Trophoblast cell (in vitro differentiated cells and primary cell): ENCODE measurements around the gene SLC6A5.
A peak's percentile ranks its signal among the peaks of the same experiment; 100 is the strongest.

Source experiments
- DNase-seq, 2 donors: peaks; one replicate each; pipeline ENCODE4 v3.0.0-alpha.2; 2016
- H2AFZ ChIP-seq: 2 replicates; pipeline ENCODE4 v1.6.1; 2013; ENCODE audit warnings: low read length, moderate library complexity, mild to moderate bottlenecking; ENCODE audit not compliant: insufficient read depth, poor library complexity
- H2AK5ac ChIP-seq: 2 replicates; pipeline ENCODE4 v1.6.1; 2013; ENCODE audit warnings: mild to moderate bottlenecking, low read length
- H2BK120ac ChIP-seq: 2 replicates; pipeline ENCODE4 v1.6.1; 2013; ENCODE audit warnings: low read length, mild to moderate bottlenecking, moderate library complexity; ENCODE audit not compliant: insufficient read depth, poor library complexity
- H2BK12ac ChIP-seq: 2 replicates; pipeline ENCODE4 v1.6.1; 2013; ENCODE audit warnings: mild to moderate bottlenecking, low read length, moderate library complexity
- H2BK5ac ChIP-seq: 2 replicates; pipeline ENCODE4 v1.6.1; 2013; ENCODE audit warnings: low read length, low read depth, moderate library complexity, mild to moderate bottlenecking; ENCODE audit not compliant: poor library complexity
- H3K14ac ChIP-seq: 2 replicates; pipeline ENCODE4 v1.6.1; 2013; ENCODE audit warnings: mild to moderate bottlenecking, low read length
- H3K18ac ChIP-seq: 2 replicates; pipeline ENCODE4 v1.6.1; 2013; ENCODE audit warnings: mild to moderate bottlenecking, low read length
- H3K23ac ChIP-seq: 2 replicates; pipeline ENCODE4 v1.6.1; 2013; ENCODE audit warnings: low read length
- H3K27ac ChIP-seq: 2 replicates; pipeline ENCODE4 v1.5.1; 2013; ENCODE audit warnings: low read depth, mild to moderate bottlenecking, inconsistent platforms, low read length, moderate library complexity
- H3K27me3 ChIP-seq: 2 replicates; pipeline ENCODE4 v1.6.1; 2013; ENCODE audit warnings: inconsistent platforms, mild to moderate bottlenecking, low read length, moderate library complexity; ENCODE audit not compliant: insufficient read depth
- H3K36me3 ChIP-seq, 2 experiments: 1 replicate in 1 of 2; 2 replicates in 1 of 2; pipeline ENCODE4 v1.6.1; 2013; ENCODE audit warnings: low read length in 2 of 2, mild to moderate bottlenecking in 2 of 2, moderate library complexity in 1 of 2; ENCODE audit not compliant: insufficient read depth in 2 of 2, control insufficient read depth in 1 of 2
- H3K4ac ChIP-seq: 2 replicates; pipeline ENCODE4 v1.6.1; 2013; ENCODE audit warnings: low read depth, mild to moderate bottlenecking, low read length, moderate library complexity
- H3K4me1 ChIP-seq, 2 experiments: 1 replicate in 1 of 2; 2 replicates in 1 of 2; pipeline ENCODE4 v1.6.1; 2013; ENCODE audit warnings: low read length in 2 of 2, mild to moderate bottlenecking in 2 of 2, moderate library complexity in 1 of 2; ENCODE audit not compliant: insufficient read depth in 2 of 2, control insufficient read depth in 1 of 2
- H3K4me2 ChIP-seq: 2 replicates; pipeline ENCODE4 v1.6.1; 2013; ENCODE audit warnings: inconsistent platforms, mild to moderate bottlenecking, low read length, moderate library complexity
- H3K4me3 ChIP-seq: 2 replicates; pipeline ENCODE4 v1.5.1; 2013; ENCODE audit warnings: mild to moderate bottlenecking, low read depth, low read length, inconsistent platforms
- H3K79me1 ChIP-seq: one replicate; pipeline ENCODE4 v1.6.1; 2013; ENCODE audit warnings: low read length
- H3K79me2 ChIP-seq: 2 replicates; pipeline ENCODE4 v1.6.1; 2013; ENCODE audit warnings: low read length, mild to moderate bottlenecking; ENCODE audit not compliant: control insufficient read depth, insufficient read depth, poor library complexity
- H3K9ac ChIP-seq: 2 replicates; pipeline ENCODE4 v1.6.1; 2013; ENCODE audit warnings: mild to moderate bottlenecking, low read length
- H3K9me3 ChIP-seq: 2 replicates; pipeline ENCODE4 v1.6.1; 2013; ENCODE audit warnings: low read depth, mild to moderate bottlenecking, control low read depth, inconsistent platforms, low read length; ENCODE audit not compliant: insufficient read depth
- H4K12ac ChIP-seq: 2 replicates; pipeline ENCODE4 v1.6.1; 2013; ENCODE audit warnings: low read depth, mild to moderate bottlenecking, low read length, moderate library complexity
- H4K8ac ChIP-seq: 2 replicates; pipeline ENCODE4 v1.6.1; 2013; ENCODE audit warnings: low read depth, mild to moderate bottlenecking, low read length, moderate library complexity
- H4K91ac ChIP-seq: one replicate; pipeline ENCODE4 v1.6.1; 2013; ENCODE audit warnings: low read depth, mild to moderate bottlenecking, low read length, moderate library complexity
- WGBS: extraction: QIAGEN DNeasy Blood & Tissue Kit; methylation state at CpG from one replicate; pipeline ENCODE4 v1.1.7; 2013; ENCODE audit warnings: missing lambda C conversion rate; ENCODE audit not compliant: insufficient read length, insufficient coverage; ENCODE audit errors: extremely low coverage; 5-methylcytosine and 5-hydroxymethylcytosine counted together

The SLC6A5 gene

GRCh38 chr11:20658135-20658534, 58.7 kb downstream of the SLC6A5 start:
- H4K91ac ChIP-seq, result no peak overlapping the region
- no peaks in the 10 kb centered on the region for H3K79me1 ChIP-seq
- H3K4me1 ChIP-seq, result no peaks in the 10 kb centered on the region
- no peak overlapping the region for H2BK5ac ChIP-seq
- no peaks in the 10 kb centered on the region for H3K27me3 ChIP-seq
- no CpG with 5 or more reads among the region's 1 CpG for WGBS
- peaks cover 2% of the 10 kb centered on the region for H3K9me3 ChIP-seq
- H2AFZ ChIP-seq, result no peak overlapping the region
- no peak overlapping the region for H3K27ac ChIP-seq
- H3K14ac ChIP-seq, result no peak overlapping the region
- no peak overlapping the region for H3K9ac ChIP-seq
- DNase-seq, result peak in 1 of 2 donors; percentile 9
- no peak overlapping the region for H3K18ac ChIP-seq
- H3K36me3 ChIP-seq, result no peaks in the 10 kb centered on the region
- no peak overlapping the region for H3K23ac ChIP-seq
- H3K79me2 ChIP-seq, result no peaks in the 10 kb centered on the region
- no peak overlapping the region for H3K4me3 ChIP-seq
- H3K4ac ChIP-seq, result no peak overlapping the region
- no peak overlapping the region for H3K4me2 ChIP-seq
- no peak overlapping the region for H2BK12ac ChIP-seq
- no peak overlapping the region for H4K8ac ChIP-seq
- H4K12ac ChIP-seq, result no peak overlapping the region
- H2AK5ac ChIP-seq, result no peak overlapping the region
- H2BK120ac ChIP-seq, result no peak overlapping the region

GRCh38 chr11:20661445-20661844, 62.0 kb downstream of the SLC6A5 start:
- no peak overlapping the region for H2BK12ac ChIP-seq
- no peak overlapping the region for H3K9ac ChIP-seq
- H3K27me3 ChIP-seq, result no peaks in the 10 kb centered on the region
- no peaks in the 10 kb centered on the region for H3K9me3 ChIP-seq
- no peak overlapping the region for H2BK5ac ChIP-seq
- H4K12ac ChIP-seq, result no peak overlapping the region
- no peaks in the 10 kb centered on the region for H3K36me3 ChIP-seq
- DNase-seq, result no peak
- WGBS, result no CpG with 5 or more reads among the region's 3 CpGs
- no peak overlapping the region for H2AFZ ChIP-seq
- H2AK5ac ChIP-seq, result no peak overlapping the region
- H2BK120ac ChIP-seq, result no peak overlapping the region
- H3K23ac ChIP-seq, result no peak overlapping the region
- H3K4me2 ChIP-seq, result no peak overlapping the region
- no peak overlapping the region for H4K91ac ChIP-seq
- no peak overlapping the region for H3K18ac ChIP-seq
- H3K14ac ChIP-seq, result no peak overlapping the region
- no peak overlapping the region for H3K4ac ChIP-seq
- no peak overlapping the region for H3K4me3 ChIP-seq
- H4K8ac ChIP-seq, result no peak overlapping the region
- no peaks in the 10 kb centered on the region for H3K79me1 ChIP-seq
- no peaks in the 10 kb centered on the region for H3K4me1 ChIP-seq
- no peaks in the 10 kb centered on the region for H3K79me2 ChIP-seq
- no peak overlapping the region for H3K27ac ChIP-seq

GRCh38 chr11:20661850-20662249, 62.4 kb downstream of the SLC6A5 start:
- no CpG with 5 or more reads among the region's 3 CpGs for WGBS
- no peak overlapping the region for H3K4me3 ChIP-seq
- no peak overlapping the region for H3K18ac ChIP-seq
- H4K8ac ChIP-seq, result no peak overlapping the region
- peaks cover 2% of the 10 kb centered on the region for H3K27me3 ChIP-seq
- H3K4me1 ChIP-seq, result no peaks in the 10 kb centered on the region
- no peak for DNase-seq
- H3K9ac ChIP-seq, result no peak overlapping the region
- H2BK12ac ChIP-seq, result no peak overlapping the region
- H3K79me2 ChIP-seq, result no peaks in the 10 kb centered on the region
- H3K27ac ChIP-seq, result no peak overlapping the region
- no peak overlapping the region for H2BK5ac ChIP-seq
- no peak overlapping the region for H3K23ac ChIP-seq
- no peaks in the 10 kb centered on the region for H3K9me3 ChIP-seq
- no peak overlapping the region for H3K4me2 ChIP-seq
- no peak overlapping the region for H2AK5ac ChIP-seq
- no peak overlapping the region for H4K91ac ChIP-seq
- no peak overlapping the region for H4K12ac ChIP-seq
- H2AFZ ChIP-seq, result no peak overlapping the region
- no peaks in the 10 kb centered on the region for H3K79me1 ChIP-seq
- H2BK120ac ChIP-seq, result no peak overlapping the region
- no peaks in the 10 kb centered on the region for H3K36me3 ChIP-seq
- H3K4ac ChIP-seq, result no peak overlapping the region
- no peak overlapping the region for H3K14ac ChIP-seq

- Histone ChIP-seq H2AK5ac (no peak overlapping the region), H3K14ac (no peak overlapping the region), H2AFZ (no peak overlapping the region), H3K79me2 (no peaks in the 10 kb centered on the region), H3K27ac (no peak overlapping the region), H3K23ac (no peak overlapping the region), H3K4me3 (no peak overlapping the region), H3K79me1 (no peaks in the 10 kb centered on the region), H3K4me1 (peaks cover 11% of the 10 kb centered on the region in 2 experiments), H3K4ac (no peak overlapping the region), H3K9ac (no peak overlapping the region), H3K36me3 (no peaks in the 10 kb centered on the region), H4K12ac (no peak overlapping the region), H2BK5ac (no peak overlapping the region), H3K27me3 (peaks cover 48% of the 10 kb centered on the region), H3K18ac (no peak overlapping the region), H3K9me3 (no peaks in the 10 kb centered on the region), H2BK12ac (no peak overlapping the region), H3K4me2 (peak overlapping the region; percentile 72), H4K91ac (no peak overlapping the region), H4K8ac (no peak overlapping the region), H2BK120ac (no peak overlapping the region)
- no CpG with 5 or more reads among the region's 10 CpGs for WGBS
- no peak for DNase-seq
Measured at GRCh38 chr11:20668131-20668809, 68.9 kb downstream of the SLC6A5 start.
